ENCODE results near the gene MON2. TPM values are rescaled to one million over a fixed set of nuclear protein-coding genes. Genes with fewer than 3 reads are reported as not detected.

Gene MON2
- total RNA-seq, 1 experiment from 2014 or later = 32.8 TPM

- CTCF ChIA-PET = interaction anchor here (0.7 kb wide), 1 partner anchor 97 kb away, joined by 3 read pairs; no protein-coding TSS in a partner anchor
Measured at GRCh38 chr12:62640910-62641448, 174.4 kb downstream of the MON2 start.

GRCh38 chr12:62642486-62642885, 175.9 kb downstream of the MON2 start:
- Histone ChIP-seq H3K36me3 (ENCODE audit: low read depth) (no peaks in the 10 kb centered on the region), H3K9me3 (ENCODE audit: insufficient read depth, low read depth) (peaks cover 10% of the 10 kb centered on the region), H3K4me2 (no peak overlapping the region), H2AFZ (no peak overlapping the region), H3F3A (ENCODE audit: insufficient read depth, low read depth) (peaks cover 7% of the 10 kb centered on the region; the same call in 1 of the 2 replicates), H3K79me2 (ENCODE audit: low read depth) (no peaks in the 10 kb centered on the region), H3K4me1 (replicated peaks; ENCODE audit: insufficient read depth) (peaks cover 14% of the 10 kb centered on the region), H3K27me3 (ENCODE audit: insufficient read depth, low read depth) (no peaks in the 10 kb centered on the region), H4K20me1 (ENCODE audit: insufficient read depth) (no peaks in the 10 kb centered on the region), H3K27ac (no peak overlapping the region), H3K9me2 (ENCODE audit: insufficient read depth) (no peaks in the 10 kb centered on the region), H3K4me3 (no peak overlapping the region)
- POLR2A ChIA-PET (ENCODE audit: unreplicated experiment) = interaction anchor here (0.6 kb wide), 1 partner anchor 240 kb away, joined by 6 read pairs; no protein-coding TSS in a partner anchor
- CTCF ChIA-PET = no interaction called here
- intact Hi-C loops (cut with micrococcal nuclease; ENCODE audit: unreplicated experiment) = no loop called here
- BruUV-seq (replicated peaks) = no TSS peak
- TF ChIP-seq EZH2 (IDR thresholded peaks at IDR 0.05; ENCODE audit: low read depth) (no peak), CTCF (conservative IDR thresholded peaks at IDR 0.05) (no peak)
- no peak for DNase-seq

More at GRCh38 chr12:62640910-62641448, 174.4 kb downstream of the MON2 start:
- POLR2A ChIA-PET (ENCODE audit: unreplicated experiment) = no interaction called here
- no peaks in the 10 kb centered on the region for H3K36me3 ChIP-seq (ENCODE audit: low read depth)
- H3K9me2 ChIP-seq (ENCODE audit: insufficient read depth) = no peaks in the 10 kb centered on the region
- no peak for DNase-seq
- H3K4me2 ChIP-seq = no peak overlapping the region
- no peaks in the 10 kb centered on the region for H3K79me2 ChIP-seq (ENCODE audit: low read depth)
- BruUV-seq (replicated peaks) = no TSS peak
- peaks cover 7% of the 10 kb centered on the region; the same call in 1 of the 2 replicates for H3F3A ChIP-seq (ENCODE audit: insufficient read depth, low read depth)
- TF ChIP-seq EZH2 (IDR thresholded peaks at IDR 0.05; ENCODE audit: low read depth) (no peak), CTCF (conservative IDR thresholded peaks at IDR 0.05) (no peak)
- peaks cover 10% of the 10 kb centered on the region for H3K9me3 ChIP-seq (ENCODE audit: insufficient read depth, low read depth)
- intact Hi-C loops (cut with micrococcal nuclease; ENCODE audit: unreplicated experiment) = no loop called here
- H3K27me3 ChIP-seq (ENCODE audit: insufficient read depth, low read depth) = no peaks in the 10 kb centered on the region
- H3K27ac ChIP-seq = 0 out of 2 replicates have a peak overlapping the region, but pooled peaks have one; percentile 7
- H4K20me1 ChIP-seq (ENCODE audit: insufficient read depth) = no peaks in the 10 kb centered on the region
- H3K4me1 ChIP-seq (replicated peaks; ENCODE audit: insufficient read depth) = peaks cover 14% of the 10 kb centered on the region
- no peak overlapping the region for H3K4me3 ChIP-seq
- H2AFZ ChIP-seq = no peak overlapping the region

GRCh38 chr12:62643486-62643885, 176.9 kb downstream of the MON2 start:
- no peak overlapping the region for H3K4me2 ChIP-seq
- CTCF ChIA-PET = no interaction called here
- H3K27ac ChIP-seq = no peak overlapping the region
- H3K79me2 ChIP-seq (ENCODE audit: low read depth) = no peaks in the 10 kb centered on the region
- no peak overlapping the region for H3K4me3 ChIP-seq
- no peaks in the 10 kb centered on the region for H3K36me3 ChIP-seq (ENCODE audit: low read depth)
- H3F3A ChIP-seq (ENCODE audit: insufficient read depth, low read depth) = peaks cover 7% of the 10 kb centered on the region; the same call in 1 of the 2 replicates
- H3K4me1 ChIP-seq (replicated peaks; ENCODE audit: insufficient read depth) = peaks cover 14% of the 10 kb centered on the region
- no peaks in the 10 kb centered on the region for H3K27me3 ChIP-seq (ENCODE audit: insufficient read depth, low read depth)
- H3K9me3 ChIP-seq (ENCODE audit: insufficient read depth, low read depth) = peaks cover 15% of the 10 kb centered on the region
- no peak for DNase-seq
- no peaks in the 10 kb centered on the region for H4K20me1 ChIP-seq (ENCODE audit: insufficient read depth)
- TF ChIP-seq EZH2 (IDR thresholded peaks at IDR 0.05; ENCODE audit: low read depth) (no peak), CTCF (conservative IDR thresholded peaks at IDR 0.05) (no peak)
- no peaks in the 10 kb centered on the region for H3K9me2 ChIP-seq (ENCODE audit: insufficient read depth)
- POLR2A ChIA-PET (ENCODE audit: unreplicated experiment) = no interaction called here
- H2AFZ ChIP-seq = no peak overlapping the region
- intact Hi-C loops (cut with micrococcal nuclease; ENCODE audit: unreplicated experiment) = no loop called here
- no TSS peak for BruUV-seq (replicated peaks)
